ENCODE measurements around the gene UAP1L1. TPM values are rescaled to one million over a fixed set of nuclear protein-coding genes. Genes with fewer than 3 reads are reported as not detected.
A peak's percentile ranks its signal among the peaks of the same experiment; 100 is the strongest.
"Not testable (repeated sequence)": the region's sequence is repeated elsewhere in the genome, so short reads cannot be mapped to it uniquely, and the experiment has no call there.

Gene UAP1L1
- total RNA-seq, 1 donor from 2014 or later: 5.4 TPM

GRCh38 chr9:137115394-137116026 is 38.2 kb downstream of the UAP1L1 start:
- Mint-ChIP-seq H3K4me3 (no peak overlapping the region), H3K4me1 (ENCODE audit: unreplicated experiment) (peaks cover 6% of the 10 kb centered on the region), H3K9me3 (no peaks in the 10 kb centered on the region), H3K36me3 (no peaks in the 10 kb centered on the region), H3K27me3 (peaks cover 3% of the 10 kb centered on the region), H3K27ac (no peak overlapping the region)
- no peak for TF ChIP-seq CTCF (conservative IDR thresholded peaks at IDR 0.05)
- no peak for DNase-seq (ENCODE audit: extremely low spot score, unreplicated experiment)

- no peak for TF ChIP-seq CTCF (conservative IDR thresholded peaks at IDR 0.05)
- Mint-ChIP-seq H3K4me1 (ENCODE audit: unreplicated experiment) (peaks cover 6% of the 10 kb centered on the region), H3K27ac (no peak overlapping the region)
Measured at GRCh38 chr9:137116027-137116507, 38.8 kb downstream of the UAP1L1 start.

GRCh38 chr9:137116728-137117127 is 39.4 kb downstream of the UAP1L1 start:
- no peak for TF ChIP-seq CTCF (conservative IDR thresholded peaks at IDR 0.05)
- H3K36me3 Mint-ChIP-seq: no peaks in the 10 kb centered on the region
- peak overlapping the region; percentile 62 for H3K4me3 Mint-ChIP-seq
- H3K27me3 Mint-ChIP-seq: peaks cover 3% of the 10 kb centered on the region
- H3K27ac Mint-ChIP-seq: peak overlapping the region; percentile 57
- no peaks in the 10 kb centered on the region for H3K9me3 Mint-ChIP-seq
- no peak for DNase-seq (ENCODE audit: extremely low spot score, unreplicated experiment)
- peaks cover 7% of the 10 kb centered on the region for H3K4me1 Mint-ChIP-seq (ENCODE audit: unreplicated experiment)

More at GRCh38 chr9:137116027-137116507, 38.8 kb downstream of the UAP1L1 start:
- H3K27me3 Mint-ChIP-seq: peaks cover 3% of the 10 kb centered on the region
- H3K36me3 Mint-ChIP-seq: no peaks in the 10 kb centered on the region
- H3K9me3 Mint-ChIP-seq: no peaks in the 10 kb centered on the region
- no peak for DNase-seq (ENCODE audit: extremely low spot score, unreplicated experiment)
- H3K4me3 Mint-ChIP-seq: no peak overlapping the region

- Mint-ChIP-seq H3K4me1 (ENCODE audit: unreplicated experiment) (peaks cover 12% of the 10 kb centered on the region), H3K4me3 (no peak overlapping the region), H3K36me3 (no peaks in the 10 kb centered on the region), H3K27ac (no peak overlapping the region), H3K27me3 (peaks cover 3% of the 10 kb centered on the region), H3K9me3 (no peaks in the 10 kb centered on the region)
- no peak for DNase-seq (ENCODE audit: extremely low spot score, unreplicated experiment)
- no peak for TF ChIP-seq CTCF (conservative IDR thresholded peaks at IDR 0.05)
Measured at GRCh38 chr9:137117269-137117731, 40.0 kb downstream of the UAP1L1 start.

- H3K27ac Mint-ChIP-seq; H3K36me3 Mint-ChIP-seq; H3K9me3 Mint-ChIP-seq; H3K27me3 Mint-ChIP-seq; DNase-seq (ENCODE audit: extremely low spot score, unreplicated experiment); H3K4me3 Mint-ChIP-seq: not testable (repeated sequence)
- peaks cover 16% of the 10 kb centered on the region for H3K4me1 Mint-ChIP-seq (ENCODE audit: unreplicated experiment)
Measured at GRCh38 chr9:137118092-137118603, 40.8 kb downstream of the UAP1L1 start.

- not testable (repeated sequence) for H3K9me3 Mint-ChIP-seq; H3K27ac Mint-ChIP-seq; H3K4me3 Mint-ChIP-seq; H3K27me3 Mint-ChIP-seq; DNase-seq (ENCODE audit: extremely low spot score, unreplicated experiment); H3K36me3 Mint-ChIP-seq
- H3K4me1 Mint-ChIP-seq (ENCODE audit: unreplicated experiment): peaks cover 16% of the 10 kb centered on the region
Measured at GRCh38 chr9:137121927-137122795, 44.8 kb downstream of the UAP1L1 start.

GRCh38 chr9:137122796-137123467 is 45.6 kb downstream of the UAP1L1 start:
- DNase-seq (ENCODE audit: extremely low spot score, unreplicated experiment); H3K9me3 Mint-ChIP-seq; H3K27me3 Mint-ChIP-seq; H3K27ac Mint-ChIP-seq; H3K4me3 Mint-ChIP-seq; H3K36me3 Mint-ChIP-seq: not testable (repeated sequence)
- peaks cover 21% of the 10 kb centered on the region for H3K4me1 Mint-ChIP-seq (ENCODE audit: unreplicated experiment)
